ENCODE measurements around the gene KIF21A. TPM values are rescaled to one million over a fixed set of nuclear protein-coding genes. Genes with fewer than 3 reads are reported as not detected.
"Not testable (repeated sequence)": the region's sequence is repeated elsewhere in the genome, so short reads cannot be mapped to it uniquely, and the experiment has no call there.

Gene KIF21A
- total RNA-seq (2014; rRNA removed; shearing (Covaris generic)): 20.1 and 22.3 TPM in 2 replicates

- DNase-seq (ENCODE audit: low spot score): peak; percentile 80
Observed at GRCh38 chr12:39443081-39443928, at the start of gene KIF21A. Gene KIF21A (minus strand): TSS chr12:39443120. CDS start chr12:39442970, 150 bp downstream.

- peak; percentile 16 for DNase-seq (ENCODE audit: low spot score)
Observed at GRCh38 chr12:39490500-39491282, 47.8 kb upstream of the KIF21A start.

GRCh38 chr12:39483597-39483996, 40.7 kb upstream of the KIF21A start:
- no peak for DNase-seq (ENCODE audit: low spot score)

DNA sequence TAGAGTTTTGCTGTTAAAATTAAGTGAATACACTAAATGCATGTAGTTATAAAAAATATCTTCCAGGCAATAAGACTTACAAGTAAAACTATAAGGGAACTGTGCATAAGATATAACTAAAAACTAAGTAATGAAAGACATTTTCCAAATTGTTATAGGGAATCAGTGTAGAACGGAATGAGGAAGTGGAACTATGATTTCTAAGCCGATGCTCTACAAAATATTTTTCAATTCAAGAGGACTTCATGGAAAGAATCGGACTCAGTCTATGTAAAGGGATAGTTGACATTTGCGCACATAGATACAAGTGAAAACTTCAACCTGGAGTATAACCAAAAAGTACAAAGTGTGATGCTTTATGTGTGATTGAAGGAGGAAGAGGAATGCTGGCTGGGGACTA, 40.1 kb upstream of the KIF21A start:
- DNase-seq (ENCODE audit: low spot score): no peak

DNA sequence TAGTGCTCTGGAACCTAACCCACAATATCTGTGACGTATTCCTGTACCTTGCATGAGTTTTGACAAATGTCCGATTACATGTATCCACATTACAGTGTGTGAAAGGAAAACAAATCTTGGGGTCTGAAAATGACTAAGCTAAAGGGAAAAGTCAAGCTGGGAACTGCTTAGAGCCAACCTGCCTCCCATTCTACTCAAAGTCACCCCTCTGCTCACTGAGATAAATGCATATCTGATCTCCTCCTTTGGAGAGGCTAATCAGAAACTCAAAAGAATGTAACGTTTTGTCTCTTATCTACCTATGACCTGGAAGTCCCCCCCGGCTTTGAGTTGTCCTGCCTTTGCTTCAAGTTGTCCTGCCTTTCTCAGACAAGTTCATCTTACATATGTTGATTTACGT, 34.0 kb upstream of the KIF21A start:
- no peak for DNase-seq (ENCODE audit: low spot score)

GRCh38 chr12:39476121-39476520, 33.2 kb upstream of the KIF21A start:
- no peak for DNase-seq (ENCODE audit: low spot score)

DNA sequence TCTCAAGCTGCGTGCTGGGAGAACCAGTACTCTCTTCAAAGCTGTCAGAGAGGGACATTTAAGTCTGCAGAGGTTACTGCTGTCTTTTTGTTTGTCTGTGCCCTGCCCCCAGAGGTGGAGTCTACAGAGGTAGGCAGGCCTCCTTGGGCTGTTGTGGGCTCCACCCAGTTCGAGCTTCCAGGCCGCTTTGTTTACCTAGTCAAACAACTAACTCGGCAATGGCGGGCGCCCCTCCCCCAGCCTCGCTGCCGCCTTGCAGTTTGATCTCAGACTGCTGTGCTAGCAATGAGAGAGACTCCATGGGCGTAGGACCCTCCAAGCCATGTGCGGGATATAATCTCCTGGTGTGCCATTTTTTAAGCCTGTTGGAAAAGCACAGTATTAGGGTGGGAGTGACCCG, 32.2 kb upstream of the KIF21A start:
- not testable (repeated sequence) for DNase-seq (ENCODE audit: low spot score)

GRCh38 chr12:39467432-39467870, 24.5 kb upstream of the KIF21A start:
- no peak for DNase-seq (ENCODE audit: low spot score)

GRCh38 chr12:39464976-39465695, 22.2 kb upstream of the KIF21A start:
- no peak for DNase-seq (ENCODE audit: low spot score)

GRCh38 chr12:39461059-39461458, 18.1 kb upstream of the KIF21A start:
- DNase-seq (ENCODE audit: low spot score): no peak

DNA sequence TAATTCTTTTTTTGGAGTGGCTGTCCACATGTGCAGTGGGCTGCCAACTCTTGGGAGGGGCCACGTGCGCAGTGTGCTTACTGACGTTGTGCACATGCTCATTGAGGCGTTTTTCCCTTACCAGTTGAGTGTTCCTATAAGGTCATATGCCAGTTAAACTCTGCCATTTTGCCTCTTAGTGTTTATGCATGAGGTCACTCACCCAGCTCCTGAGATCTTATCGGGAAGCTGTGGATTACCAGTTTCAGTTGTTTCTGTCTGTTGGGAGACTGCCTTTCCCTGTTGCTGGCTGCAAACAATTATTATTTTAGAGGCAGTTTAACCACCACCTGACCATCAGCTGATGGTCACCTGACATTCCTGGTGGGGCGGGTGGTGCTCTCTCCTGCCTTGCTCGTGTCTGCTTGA, 16.1 kb upstream of the KIF21A start:
- DNase-seq (ENCODE audit: low spot score): no peak

DNA sequence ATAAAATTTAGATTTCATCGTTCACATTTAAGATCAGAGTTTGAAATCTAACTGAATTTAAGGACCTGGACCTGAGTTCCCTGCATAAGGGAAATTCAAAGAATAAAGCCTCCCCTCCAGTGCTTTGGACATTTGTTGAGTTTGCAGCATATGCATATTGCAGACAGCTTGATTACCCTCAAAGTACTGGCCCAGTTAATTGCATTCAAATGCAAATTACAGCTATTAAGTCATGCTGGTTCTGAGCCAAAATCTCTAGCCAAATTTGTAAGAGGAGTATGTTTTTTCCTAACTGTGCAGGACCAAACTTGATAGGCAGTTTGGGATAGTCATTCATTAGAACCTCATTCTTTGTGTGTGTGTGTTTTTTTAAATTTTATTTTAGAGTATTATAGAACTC, 9.1 kb upstream of the KIF21A start:
- DNase-seq (ENCODE audit: low spot score): no peak

DNA sequence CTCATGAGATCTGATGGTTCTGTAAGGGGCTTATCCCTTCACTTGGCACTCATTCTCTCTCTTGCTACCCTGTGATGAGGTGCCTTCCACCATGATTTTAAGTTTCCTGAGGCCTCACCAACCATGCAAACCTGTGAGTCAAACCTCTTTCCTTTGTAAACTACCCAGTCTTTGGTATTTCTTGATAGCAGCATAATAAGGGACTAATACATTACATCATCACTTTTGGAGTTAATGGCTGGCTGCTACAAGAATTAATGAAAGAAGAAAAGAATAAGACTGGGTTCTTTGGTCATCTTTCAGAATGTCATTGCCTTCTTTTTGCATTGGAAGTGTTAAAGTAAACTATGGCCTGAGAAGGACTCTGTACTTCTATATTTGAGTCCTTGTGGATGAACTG, 5.1 kb upstream of the KIF21A start:
- DNase-seq (ENCODE audit: low spot score): no peak

DNA sequence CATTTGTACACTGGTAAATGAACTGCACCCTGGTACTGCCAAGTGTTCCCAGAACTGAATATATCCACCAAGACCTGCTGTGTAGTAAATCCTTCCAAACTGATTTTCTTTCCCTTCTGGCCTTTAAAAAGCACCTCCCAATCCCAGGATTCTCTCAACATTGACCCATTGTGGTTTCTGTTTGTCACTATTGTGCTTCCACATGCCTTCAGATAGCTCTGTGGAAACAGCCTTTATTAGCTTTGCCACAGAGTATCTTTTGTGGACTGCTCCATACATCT, 949 bp upstream of the KIF21A start:
- DNase-seq (ENCODE audit: low spot score): no peak

DNA sequence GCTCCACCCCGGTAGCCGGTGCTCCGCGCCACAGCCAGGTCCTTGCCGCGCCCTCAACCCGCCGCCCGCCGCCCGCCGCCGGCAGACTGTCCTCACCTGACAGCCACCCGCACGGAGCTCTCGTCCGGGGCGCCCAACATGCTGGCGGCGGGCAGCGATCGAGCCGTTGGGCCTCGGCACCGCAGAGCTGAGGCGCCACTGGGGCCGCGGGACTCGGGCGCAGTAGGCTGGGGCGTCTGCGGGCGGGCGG, 164 bp downstream of the KIF21A start:
- DNase-seq (ENCODE audit: low spot score): no peak

GRCh38 chr12:39441963-39442830, 723 bp downstream of the KIF21A start:
- DNase-seq (ENCODE audit: low spot score): peak; percentile 23

- DNase-seq (ENCODE audit: low spot score): no peak
Observed at GRCh38 chr12:39441189-39441962, 1.5 kb downstream of the KIF21A start.

- no peak for DNase-seq (ENCODE audit: low spot score)
Observed at GRCh38 chr12:39440781-39441180, 2.1 kb downstream of the KIF21A start.

- no peak for DNase-seq (ENCODE audit: low spot score)
Observed at GRCh38 chr12:39440101-39440500, 2.8 kb downstream of the KIF21A start.

DNA sequence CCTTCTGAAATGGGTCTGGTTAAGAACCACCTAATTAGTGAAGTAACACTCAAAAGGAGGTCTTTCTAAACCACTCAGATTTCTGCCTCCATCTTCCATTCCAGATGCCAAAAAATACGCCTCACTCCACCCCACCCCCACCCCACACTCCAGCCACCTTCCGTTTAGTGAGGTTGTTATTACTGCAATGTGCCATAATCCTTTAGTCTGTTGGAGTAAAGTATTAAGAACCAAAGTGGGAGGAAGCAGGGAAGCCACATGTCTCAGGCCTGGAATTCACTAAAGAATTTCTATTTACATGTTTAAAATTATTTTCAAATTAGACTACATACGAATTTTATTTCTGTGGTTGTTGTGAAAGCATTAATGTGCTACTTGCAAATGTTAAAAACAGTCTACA, 7.4 kb downstream of the KIF21A start:
- DNase-seq (ENCODE audit: low spot score): no peak

GRCh38 chr12:39431797-39432196, 11.1 kb downstream of the KIF21A start:
- DNase-seq (ENCODE audit: low spot score): no peak

Data from A172 (cell line).